ENCODE data around the gene ID3. TPM values are rescaled to one million over a fixed set of nuclear protein-coding genes. Genes with fewer than 3 reads are reported as not detected.

Gene ID3
- total RNA-seq, 4 donors from 2014 or later: 81.2 to 209 (median 122) TPM

GRCh38 chr1:23564529-23565122 is 5.3 kb upstream of the ID3 start:
- intact Hi-C loops (cut with DNase I; ENCODE audit: low total_unique reads): no loop called here
- 28 to 46% methylated on average over 9 to 10 of the region's 10 CpGs for WGBS, 2 donors
- DNase-seq (ENCODE audit: low spot score in 2 of 2): no peak
- no peak overlapping the region for H3K4me3 ChIP-seq (ENCODE audit: low read depth, poor library complexity, severe bottlenecking)
- TF ChIP-seq CTCF (IDR thresholded peaks at IDR 0.05): no peak
- TF ChIP-seq POLR2A (IDR thresholded peaks at IDR 0.05): no peak

GRCh38 chr1:23563755-23564374 is 4.6 kb upstream of the ID3 start:
- intact Hi-C loops (cut with DNase I; ENCODE audit: low total_unique reads): no loop called here
- no peak for DNase-seq (ENCODE audit: low spot score in 2 of 2)
- 90 to 97% methylated on average over 3 of the region's 3 CpGs for WGBS, 2 donors
- H3K4me3 ChIP-seq (ENCODE audit: low read depth, poor library complexity, severe bottlenecking): no peak overlapping the region
- TF ChIP-seq CTCF (IDR thresholded peaks at IDR 0.05): no peak
- TF ChIP-seq POLR2A (IDR thresholded peaks at IDR 0.05): no peak

GRCh38 chr1:23563003-23563402 is 3.7 kb upstream of the ID3 start:
- WGBS, 2 donors: 66 to 69% methylated on average over 9 of the region's 9 CpGs
- DNase-seq (ENCODE audit: low spot score in 2 of 2): no peak
- no peak overlapping the region for H3K4me3 ChIP-seq (ENCODE audit: low read depth, poor library complexity, severe bottlenecking)
- intact Hi-C loops (cut with DNase I; ENCODE audit: low total_unique reads): no loop called here
- TF ChIP-seq CTCF (IDR thresholded peaks at IDR 0.05): no peak
- TF ChIP-seq POLR2A (IDR thresholded peaks at IDR 0.05): no peak

- WGBS, 2 donors: 1 to 4% methylated on average over 19 of the region's 19 CpGs
- peak; percentile 91 to 98 for DNase-seq (ENCODE audit: low spot score in 2 of 2)
- no peak for TF ChIP-seq POLR2A (IDR thresholded peaks at IDR 0.05)
- TF ChIP-seq CTCF (IDR thresholded peaks at IDR 0.05): no peak
- intact Hi-C loops (cut with DNase I; ENCODE audit: low total_unique reads): no loop called here
- H3K4me3 ChIP-seq (ENCODE audit: low read depth, poor library complexity, severe bottlenecking): no peak overlapping the region
These were observed 3.0 kb upstream of the ID3 start for GRCh38 chr1:23562137-23562876.

GRCh38 chr1:23561813-23562100 is 2.5 kb upstream of the ID3 start:
- H3K4me3 ChIP-seq (ENCODE audit: low read depth, poor library complexity, severe bottlenecking): no peak overlapping the region
- no peak for TF ChIP-seq CTCF (IDR thresholded peaks at IDR 0.05)
- no peak for TF ChIP-seq POLR2A (IDR thresholded peaks at IDR 0.05)
- DNase-seq (ENCODE audit: low spot score in 2 of 2): no peak
- 10 to 22% methylated on average over 2 of the region's 2 CpGs for WGBS, 2 donors
- intact Hi-C loops (cut with DNase I; ENCODE audit: low total_unique reads): no loop called here
